HG03135 (cell line): Measurements from ENCODE around the gene LRFN3.
"Not testable (repeated sequence)": the region's sequence is repeated elsewhere in the genome, so short reads cannot be mapped to it uniquely, and the experiment has no call there.

Experiments
- ATAC-seq: cut with Tn5 transposase; IDR thresholded peaks from one replicate; pipeline ENCODE4 v1.9.1; 2021; ENCODE audit warnings: mild to moderate bottlenecking, moderate library complexity; ENCODE audit not compliant: unreplicated experiment

LRFN3 gene

GRCh38 chr19:35973487-35973886 lies 37.3 kb downstream of the LRFN3 start:
- ATAC-seq = no peak

- ATAC-seq = no peak
Observed at GRCh38 chr19:35975608-35976214, 39.5 kb downstream of the LRFN3 start.

GRCh38 chr19:35977446-35978222 lies 41.5 kb downstream of the LRFN3 start:
- no peak for ATAC-seq

GRCh38 chr19:35978271-35978670 lies 42.1 kb downstream of the LRFN3 start:
- no peak for ATAC-seq

- ATAC-seq = no peak
Observed at GRCh38 chr19:35978832-35979365, 42.7 kb downstream of the LRFN3 start.

GRCh38 chr19:35980997-35981396 lies 44.8 kb downstream of the LRFN3 start:
- ATAC-seq = not testable (repeated sequence)

- no peak for ATAC-seq
Observed at GRCh38 chr19:35983177-35983576, 47.0 kb downstream of the LRFN3 start.

DNA sequence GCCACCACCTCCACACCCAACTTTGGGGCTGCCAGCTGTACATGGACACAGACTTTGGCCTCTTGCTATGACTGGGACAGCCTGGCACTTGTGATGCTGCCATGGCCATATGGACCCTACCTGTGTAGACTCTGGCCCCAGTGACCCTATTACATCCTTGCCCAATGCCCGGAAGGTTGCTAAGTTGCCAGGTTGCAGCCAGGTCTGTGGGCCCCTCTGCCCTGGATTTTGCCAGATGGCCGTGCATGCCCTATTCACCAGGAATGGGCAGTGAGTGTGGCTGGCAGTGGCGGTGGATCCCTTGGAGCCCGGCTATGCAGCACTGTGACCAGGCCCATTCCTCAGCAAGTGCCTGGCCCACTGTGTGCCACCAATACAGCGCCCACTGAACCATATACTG lies 49.9 kb downstream of the LRFN3 start:
- ATAC-seq = no peak

DNA sequence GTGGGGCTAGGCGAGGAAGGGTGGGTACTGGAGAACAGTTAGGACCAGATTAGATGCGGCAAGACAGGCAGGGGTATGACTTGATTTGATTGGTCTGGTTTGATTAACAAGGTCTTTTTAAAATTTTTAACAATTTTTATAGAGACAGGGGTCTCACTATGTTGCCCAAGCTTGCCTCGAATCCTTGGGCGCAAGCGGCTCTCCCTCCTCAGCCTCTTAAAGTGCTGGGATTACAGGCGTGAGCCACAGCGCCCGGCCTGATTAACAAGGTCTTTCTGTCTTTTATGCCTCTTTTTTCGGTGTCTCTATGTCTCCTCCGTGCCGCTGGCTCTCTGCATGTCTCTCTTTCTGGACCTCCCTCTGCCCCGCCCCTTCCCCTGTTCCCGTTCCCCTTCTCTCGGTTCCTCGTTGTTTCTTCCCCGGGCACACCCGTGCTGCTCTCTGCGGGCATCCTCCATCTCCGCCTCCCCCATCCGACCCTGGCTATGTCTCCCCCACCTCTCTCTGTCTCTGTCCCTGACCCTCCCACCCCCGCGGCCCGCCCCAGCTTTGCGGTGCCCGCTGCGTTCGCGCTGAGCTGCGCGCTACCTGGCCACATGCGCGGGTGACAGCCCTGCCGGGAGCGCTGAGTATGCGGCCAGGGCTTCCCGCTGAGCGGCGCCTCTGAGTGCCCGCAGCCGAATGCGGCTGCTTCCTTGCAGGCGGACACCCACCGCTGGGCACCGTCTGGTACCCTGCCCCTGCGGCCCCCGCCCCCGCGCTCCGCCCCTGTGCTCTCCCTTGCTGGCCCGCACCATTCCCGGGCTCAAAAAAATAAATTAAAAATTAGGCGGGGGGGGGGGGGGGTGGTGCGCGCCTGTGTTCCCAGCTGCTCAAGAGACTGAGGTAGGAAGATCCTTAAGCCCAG lies 50.7 kb downstream of the LRFN3 start:
- no peak for ATAC-seq

DNA sequence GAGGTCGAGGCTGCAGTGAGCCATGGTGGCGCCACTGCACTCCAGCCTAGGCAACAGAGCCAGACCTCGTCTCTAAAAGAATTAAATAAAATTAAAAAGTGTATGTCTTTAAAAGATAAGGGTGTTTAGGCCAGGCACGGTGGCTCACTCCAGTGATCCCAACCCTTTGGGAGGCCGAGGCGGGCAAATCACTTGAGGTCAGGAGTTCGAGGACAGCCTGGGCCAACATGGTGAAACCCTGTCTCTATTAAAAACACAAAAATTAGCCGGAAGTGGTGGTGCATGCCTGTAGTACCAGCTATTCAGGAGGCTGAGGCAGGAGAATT lies 51.4 kb downstream of the LRFN3 start:
- no peak for ATAC-seq

- ATAC-seq = no peak
Observed at GRCh38 chr19:35988824-35989223, 52.6 kb downstream of the LRFN3 start.

- no peak for ATAC-seq
Observed at GRCh38 chr19:35990156-35990555, 54.0 kb downstream of the LRFN3 start.

DNA sequence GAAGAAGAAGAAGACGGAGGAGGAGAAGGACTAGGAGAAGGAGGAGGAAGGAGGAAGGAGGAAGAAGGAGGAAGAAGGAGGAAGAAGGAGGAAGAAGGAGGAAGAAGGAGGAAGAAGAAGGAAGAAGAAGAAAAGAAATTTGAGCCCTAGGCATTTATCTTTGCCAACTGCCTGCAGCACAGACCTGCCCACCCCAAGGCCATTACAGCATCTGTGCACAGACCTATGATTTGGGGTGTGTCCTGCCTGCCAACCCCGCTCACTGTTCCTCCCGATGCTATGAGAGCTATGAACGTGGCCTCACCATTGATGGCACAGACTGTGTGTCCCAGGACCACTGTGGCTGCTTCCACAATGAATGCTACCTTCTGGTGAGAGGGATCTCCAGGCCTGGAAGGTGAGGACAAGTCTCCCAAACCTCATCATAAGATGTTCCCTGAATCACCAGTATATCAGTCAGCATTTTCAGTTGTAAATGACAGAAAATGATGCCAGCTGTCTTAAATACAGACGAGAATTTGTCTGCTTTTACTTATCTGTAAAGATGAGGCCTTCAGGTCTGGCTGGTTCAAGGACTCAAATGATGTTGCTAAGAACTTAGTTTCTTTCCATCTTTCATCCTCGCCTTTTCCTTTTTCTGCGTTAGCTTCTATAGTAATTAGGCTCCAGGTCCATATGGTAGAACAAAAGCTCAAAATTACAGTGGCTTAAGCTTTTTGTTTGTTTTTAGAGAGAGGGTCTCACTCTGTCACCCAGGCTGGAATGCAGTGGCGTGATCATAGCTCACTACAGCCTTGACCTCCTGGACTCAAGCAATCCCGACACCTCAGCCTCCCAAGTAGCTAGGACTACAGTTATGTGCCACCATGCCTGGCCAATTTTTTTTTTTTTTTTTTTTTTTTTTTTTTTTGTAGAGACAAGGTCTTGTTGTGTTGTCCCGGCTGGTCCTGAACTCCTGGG lies 54.9 kb downstream of the LRFN3 start:
- ATAC-seq = no peak

- ATAC-seq = no peak
Observed at GRCh38 chr19:35991731-35992450, 55.7 kb downstream of the LRFN3 start.

DNA sequence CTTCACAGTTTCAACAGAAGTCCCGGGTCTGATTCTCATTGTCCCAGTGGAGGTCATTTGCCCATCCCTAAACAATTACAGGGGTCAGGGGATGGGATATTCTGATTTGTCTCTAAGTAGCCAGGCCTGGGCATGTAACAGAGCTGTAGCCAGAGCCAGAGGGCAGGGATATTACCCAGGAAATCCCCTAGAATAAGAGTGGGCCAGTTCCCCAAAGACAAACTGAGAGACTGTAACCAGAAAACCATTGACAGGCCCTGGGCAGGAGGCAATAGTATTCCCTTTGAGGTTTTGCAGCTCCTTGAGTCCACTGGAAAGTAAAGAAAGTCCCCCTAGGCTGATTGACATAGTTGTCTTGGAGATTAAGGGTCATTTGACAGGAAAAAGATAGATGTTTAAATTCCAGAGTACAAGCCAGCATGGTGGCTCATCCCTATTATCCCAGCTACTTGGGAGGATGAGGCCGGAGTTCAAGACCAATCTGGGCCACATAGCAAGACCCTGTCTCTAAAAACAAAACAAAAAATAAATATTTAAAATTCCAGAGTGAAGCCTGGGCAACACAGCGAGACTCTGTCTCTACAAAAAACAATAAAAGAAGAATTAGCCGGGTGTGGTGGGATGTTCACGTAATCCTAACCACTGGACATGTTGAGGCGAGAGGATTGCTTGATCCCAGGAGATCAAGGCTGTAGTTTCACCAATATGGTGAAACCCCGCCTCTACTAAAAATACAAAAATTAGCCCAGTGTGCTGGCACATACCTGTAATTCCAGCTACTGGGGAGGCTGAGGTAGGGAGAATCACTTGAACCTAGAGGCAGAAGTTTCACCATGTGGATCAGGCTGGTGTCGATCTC lies 57.0 kb downstream of the LRFN3 start:
- no peak for ATAC-seq

DNA sequence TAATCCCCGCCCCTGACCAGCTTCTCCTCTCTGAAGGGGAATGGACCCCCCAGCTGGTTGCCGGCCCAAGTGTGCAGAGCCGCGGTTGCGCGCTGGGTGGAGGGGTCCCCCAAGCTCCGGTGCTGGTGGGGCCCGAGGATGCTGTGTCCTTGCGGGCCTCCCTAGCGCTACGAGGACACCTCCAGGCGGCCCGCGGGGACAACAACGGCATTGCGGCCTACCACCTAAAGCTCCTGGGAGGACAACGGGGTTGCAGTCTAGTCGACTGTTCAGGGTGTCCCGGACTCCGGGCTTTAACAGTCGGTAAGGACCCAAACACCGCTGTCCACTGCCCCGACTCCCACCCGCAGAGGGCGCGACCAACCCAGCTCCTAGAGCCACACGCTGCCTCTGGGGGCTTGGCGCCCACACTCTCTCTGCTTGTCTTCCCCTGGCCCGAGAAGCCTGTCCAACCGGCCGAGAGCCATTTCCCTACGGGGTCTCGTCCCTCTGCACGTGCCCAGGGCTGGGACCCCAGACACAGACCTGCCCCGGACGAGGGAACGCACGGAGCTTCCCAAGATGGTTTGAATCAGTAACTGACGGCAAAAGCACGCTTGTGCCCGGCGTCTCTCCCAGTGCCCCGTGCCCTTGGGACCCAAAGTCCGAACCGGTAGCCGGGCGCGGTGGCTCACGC lies 57.9 kb downstream of the LRFN3 start:
- no peak for ATAC-seq
